Measurements from ENCODE around the gene TEAD1.

TEAD1 gene

GRCh38 chr11:12834166-12834565, 159.9 kb downstream of the TEAD1 start:
- TF ChIP-seq FOXP2 (optimal IDR thresholded peaks at IDR 0.05; ENCODE audit: borderline replicate concordance, extremely low read depth, extremely low read length, insufficient read depth), result no peak
- TF ChIP-seq TAF1 (IDR thresholded peaks at IDR 0.05; ENCODE audit: borderline replicate concordance, insufficient read depth, low read length), result no peak
- TF ChIP-seq POLR2AphosphoS5 (IDR thresholded peaks at IDR 0.05; ENCODE audit: low read depth, low read length), result no peak
- TF ChIP-seq REST (IDR thresholded peaks at IDR 0.05; ENCODE audit: insufficient read depth in 1 of 2, low read depth in 2 of 2, low read length in 2 of 2), result no peak
- no peak for TF ChIP-seq SIN3A (IDR thresholded peaks at IDR 0.05; ENCODE audit: borderline replicate concordance, insufficient read depth, low read length)

- no peak for TF ChIP-seq FOXP2 (optimal IDR thresholded peaks at IDR 0.05; ENCODE audit: borderline replicate concordance, extremely low read depth, extremely low read length, insufficient read depth)
- no peak for TF ChIP-seq SIN3A (IDR thresholded peaks at IDR 0.05; ENCODE audit: borderline replicate concordance, insufficient read depth, low read length)
- no peak for TF ChIP-seq REST (IDR thresholded peaks at IDR 0.05; ENCODE audit: insufficient read depth in 1 of 2, low read depth in 2 of 2, low read length in 2 of 2)
- TF ChIP-seq TAF1 (IDR thresholded peaks at IDR 0.05; ENCODE audit: borderline replicate concordance, insufficient read depth, low read length), result no peak
- TF ChIP-seq POLR2AphosphoS5 (IDR thresholded peaks at IDR 0.05; ENCODE audit: low read depth, low read length), result no peak
Observed at GRCh38 chr11:12834630-12835029, 160.4 kb downstream of the TEAD1 start.

GRCh38 chr11:12835286-12835685, 161.1 kb downstream of the TEAD1 start:
- TF ChIP-seq SIN3A (IDR thresholded peaks at IDR 0.05; ENCODE audit: borderline replicate concordance, insufficient read depth, low read length) (no peak), FOXP2 (optimal IDR thresholded peaks at IDR 0.05; ENCODE audit: borderline replicate concordance, extremely low read depth, extremely low read length, insufficient read depth) (no peak), TAF1 (IDR thresholded peaks at IDR 0.05; ENCODE audit: borderline replicate concordance, insufficient read depth, low read length) (no peak), REST (IDR thresholded peaks at IDR 0.05; ENCODE audit: insufficient read depth in 1 of 2, low read depth in 2 of 2, low read length in 2 of 2) (no peak), POLR2AphosphoS5 (IDR thresholded peaks at IDR 0.05; ENCODE audit: low read depth, low read length) (no peak)

GRCh38 chr11:12838463-12839123, 164.4 kb downstream of the TEAD1 start:
- TF ChIP-seq SIN3A (IDR thresholded peaks at IDR 0.05; ENCODE audit: borderline replicate concordance, insufficient read depth, low read length) (no peak), FOXP2 (optimal IDR thresholded peaks at IDR 0.05; ENCODE audit: borderline replicate concordance, extremely low read depth, extremely low read length, insufficient read depth) (no peak), REST (IDR thresholded peaks at IDR 0.05; ENCODE audit: insufficient read depth in 1 of 2, low read depth in 2 of 2, low read length in 2 of 2) (no peak), TAF1 (IDR thresholded peaks at IDR 0.05; ENCODE audit: borderline replicate concordance, insufficient read depth, low read length) (no peak), POLR2AphosphoS5 (IDR thresholded peaks at IDR 0.05; ENCODE audit: low read depth, low read length) (no peak)
